HG03520 (cell line): Measurements from ENCODE around the gene SLC38A4.
"Not testable (repeated sequence)": the region's sequence is repeated elsewhere in the genome, so short reads cannot be mapped to it uniquely, and the experiment has no call there.

ENCODE experiments used
- ATAC-seq: cut with Tn5 transposase; IDR thresholded peaks from one replicate; pipeline ENCODE4 v1.9.1; 2021; ENCODE audit warnings: mild to moderate bottlenecking, moderate library complexity; ENCODE audit not compliant: unreplicated experiment

SLC38A4 gene, protein sequence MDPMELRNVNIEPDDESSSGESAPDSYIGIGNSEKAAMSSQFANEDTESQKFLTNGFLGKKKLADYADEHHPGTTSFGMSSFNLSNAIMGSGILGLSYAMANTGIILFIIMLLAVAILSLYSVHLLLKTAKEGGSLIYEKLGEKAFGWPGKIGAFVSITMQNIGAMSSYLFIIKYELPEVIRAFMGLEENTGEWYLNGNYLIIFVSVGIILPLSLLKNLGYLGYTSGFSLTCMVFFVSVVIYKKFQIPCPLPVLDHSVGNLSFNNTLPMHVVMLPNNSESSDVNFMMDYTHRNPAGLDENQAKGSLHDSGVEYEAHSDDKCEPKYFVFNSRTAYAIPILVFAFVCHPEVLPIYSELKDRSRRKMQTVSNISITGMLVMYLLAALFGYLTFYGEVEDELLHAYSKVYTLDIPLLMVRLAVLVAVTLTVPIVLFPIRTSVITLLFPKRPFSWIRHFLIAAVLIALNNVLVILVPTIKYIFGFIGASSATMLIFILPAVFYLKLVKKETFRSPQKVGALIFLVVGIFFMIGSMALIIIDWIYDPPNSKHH

DNA sequence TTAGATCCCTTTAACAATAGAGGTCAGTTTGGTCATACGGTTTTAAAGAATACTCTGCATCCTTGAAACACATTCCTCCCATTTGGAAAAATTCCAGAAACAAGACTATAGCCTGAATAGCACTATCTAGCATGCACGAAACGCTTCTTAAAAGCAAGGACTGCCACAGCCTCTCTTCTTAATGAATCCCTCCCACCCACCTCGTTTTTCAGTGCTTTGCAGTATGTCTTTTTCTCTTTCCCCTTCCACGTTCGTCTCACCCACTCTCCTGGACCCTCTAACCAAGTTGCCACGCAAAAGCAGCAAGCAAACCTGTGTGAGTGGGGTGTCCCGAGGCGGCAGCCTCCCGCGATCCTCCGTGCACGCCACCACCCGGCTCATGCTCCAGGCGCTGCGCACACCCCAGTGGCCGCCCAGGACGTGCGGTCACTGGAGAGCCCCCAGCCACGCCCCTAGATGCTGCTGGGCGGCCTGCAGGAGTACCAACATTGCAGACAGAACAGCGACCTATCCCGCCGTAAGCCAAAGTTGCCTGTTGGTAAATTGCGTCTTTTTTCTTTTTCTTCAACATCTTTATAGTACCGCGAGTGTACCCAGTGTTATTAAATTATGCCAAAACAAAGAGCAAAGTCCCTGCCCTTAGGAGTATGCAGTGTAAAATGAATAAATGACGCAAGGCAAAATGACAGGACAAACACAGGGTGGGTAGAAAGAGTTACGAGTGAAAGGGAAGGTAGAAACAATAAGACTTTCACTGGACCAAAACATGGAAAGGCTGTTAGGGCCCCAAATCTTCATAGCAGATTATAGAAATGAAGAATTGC is at the start of gene SLC38A4:
TSS of gene SLC38A4 (minus strand) at position 407 of the 824 bp plus-strand sequence. CDS start 32,926 bp downstream, outside the sequence.
- no peak for ATAC-seq

DNA sequence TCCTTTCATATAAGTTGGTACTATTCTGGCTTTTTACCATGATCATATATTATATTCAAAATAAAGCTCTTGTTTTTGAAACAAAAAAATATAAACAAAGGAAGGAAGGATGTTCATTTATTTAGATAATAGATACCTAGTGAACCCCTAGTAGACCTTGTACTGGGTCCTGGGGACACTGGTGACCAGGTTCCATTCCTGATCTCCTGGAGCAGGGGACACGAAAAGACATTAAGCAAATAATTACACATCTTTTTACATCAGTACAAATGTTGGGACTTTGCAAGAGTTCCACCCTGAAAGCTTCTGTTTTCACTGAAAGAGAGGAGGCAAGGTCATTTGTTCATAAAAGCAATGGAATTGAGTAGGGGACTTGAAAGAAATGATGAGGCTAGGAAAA is 49.3 kb upstream of the SLC38A4 start:
- no peak for ATAC-seq

DNA sequence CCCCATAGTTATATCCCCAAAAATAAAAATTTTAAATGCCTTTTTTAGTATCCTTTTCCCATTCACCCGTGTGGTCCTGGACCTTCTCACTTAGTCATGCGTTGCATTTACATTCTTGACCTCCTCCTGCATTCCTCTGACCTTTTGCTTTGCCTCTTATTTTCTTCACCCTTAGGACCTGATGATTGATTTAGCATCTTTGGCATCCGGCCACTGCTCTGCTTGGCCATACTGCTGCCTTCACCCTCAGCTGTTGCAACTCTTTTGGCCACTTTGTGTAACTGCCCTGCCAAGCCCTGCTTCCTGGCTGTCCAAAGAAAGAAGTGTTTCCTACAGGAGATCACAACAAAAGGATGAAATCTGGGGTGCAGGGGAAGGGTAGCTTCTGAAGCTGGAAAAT is 48.8 kb upstream of the SLC38A4 start:
- ATAC-seq, result no peak

DNA sequence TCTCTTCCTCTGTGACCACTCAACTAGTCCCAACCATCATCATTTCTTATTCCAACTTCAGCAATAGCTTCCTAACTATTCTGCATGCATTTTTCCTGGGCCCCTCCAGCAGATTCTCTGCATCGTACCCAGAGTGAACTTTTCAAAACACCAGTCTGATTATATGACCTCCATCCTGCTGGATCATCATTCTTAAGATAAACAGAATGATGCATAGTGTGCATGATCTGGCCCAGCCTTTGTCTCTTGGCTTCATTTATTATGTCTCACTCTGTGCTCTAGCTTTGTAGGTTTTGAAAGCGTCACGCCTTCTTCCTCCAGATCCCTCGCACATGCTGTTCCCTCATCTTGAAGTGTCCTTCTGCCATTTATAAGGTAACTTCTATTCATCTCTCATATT is 46.3 kb upstream of the SLC38A4 start:
- ATAC-seq, result no peak

DNA sequence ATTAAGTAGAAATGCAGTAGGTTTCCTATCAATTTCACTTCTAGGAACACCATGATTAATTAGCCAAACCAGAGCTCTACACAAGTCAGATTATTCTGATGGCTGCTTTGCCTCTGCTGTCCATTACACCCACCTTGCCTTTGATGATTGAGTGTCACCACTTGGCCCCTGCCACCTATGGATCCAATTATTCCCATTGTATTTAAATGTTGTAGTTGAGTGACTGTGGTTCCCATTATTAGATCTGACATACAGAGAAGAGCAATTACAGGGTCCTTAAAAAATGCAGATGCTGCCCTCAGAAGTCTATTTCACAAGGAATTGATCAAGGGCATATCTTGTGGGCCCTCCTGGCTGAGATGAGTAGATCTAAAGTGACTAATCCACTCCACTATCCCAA is 39.5 kb upstream of the SLC38A4 start:
- ATAC-seq, result no peak

DNA sequence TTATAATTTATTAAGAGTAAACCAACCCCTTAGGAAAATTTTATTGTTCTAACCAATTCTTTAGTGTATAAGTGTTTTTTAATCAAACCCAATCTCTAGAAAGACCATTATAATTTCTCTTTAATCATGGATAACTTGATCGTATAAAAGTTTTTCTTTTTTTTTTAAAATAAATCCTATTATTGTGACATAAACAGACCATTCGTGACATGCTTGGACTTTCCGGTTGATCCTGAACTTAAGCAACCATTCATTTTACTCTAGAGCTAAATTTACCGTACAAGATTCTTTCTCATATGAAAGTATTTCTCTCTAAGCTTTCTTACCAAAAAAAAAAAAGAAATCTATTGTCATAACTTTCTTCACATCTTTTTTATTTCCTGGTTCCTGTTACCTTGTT is 32.6 kb upstream of the SLC38A4 start:
- ATAC-seq, result no peak

DNA sequence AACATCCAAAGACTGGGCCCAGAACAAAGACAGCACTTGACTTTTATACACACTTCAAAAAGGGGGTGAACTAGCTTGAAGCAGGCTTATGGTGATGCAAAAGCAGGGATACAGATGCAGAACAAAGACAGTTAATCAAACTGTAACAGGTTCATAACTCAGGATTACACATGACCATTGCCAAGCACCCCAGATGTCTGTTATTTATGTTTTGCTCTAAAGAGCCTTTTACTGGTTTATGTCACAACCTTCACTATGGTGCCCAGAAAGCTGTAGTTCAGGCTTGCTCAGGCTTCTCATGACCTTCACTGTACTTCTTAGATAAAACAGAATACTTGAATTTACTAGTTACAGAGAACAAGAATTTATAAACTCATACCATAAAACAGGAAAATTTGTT is 31.7 kb upstream of the SLC38A4 start:
- no peak for ATAC-seq

DNA sequence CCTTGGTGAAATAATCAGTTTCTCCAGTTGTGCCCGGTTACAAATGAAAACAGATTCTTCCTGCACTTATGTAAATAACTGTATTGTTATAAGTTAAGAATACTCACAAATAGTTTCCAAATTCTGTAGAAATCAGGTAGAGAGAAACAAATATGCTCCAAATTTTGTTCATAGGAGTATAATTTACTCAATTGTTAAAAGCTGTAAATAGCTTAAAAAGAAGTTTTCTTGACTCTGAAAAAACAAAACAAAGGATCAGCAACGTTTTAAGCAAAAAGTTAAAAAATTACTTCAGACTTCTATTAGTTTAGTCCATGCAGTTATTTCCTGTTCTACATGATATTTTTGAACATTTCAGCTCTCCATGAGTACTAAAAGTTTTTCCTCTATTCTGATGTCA is 30.0 kb upstream of the SLC38A4 start:
- ATAC-seq, result no peak

DNA sequence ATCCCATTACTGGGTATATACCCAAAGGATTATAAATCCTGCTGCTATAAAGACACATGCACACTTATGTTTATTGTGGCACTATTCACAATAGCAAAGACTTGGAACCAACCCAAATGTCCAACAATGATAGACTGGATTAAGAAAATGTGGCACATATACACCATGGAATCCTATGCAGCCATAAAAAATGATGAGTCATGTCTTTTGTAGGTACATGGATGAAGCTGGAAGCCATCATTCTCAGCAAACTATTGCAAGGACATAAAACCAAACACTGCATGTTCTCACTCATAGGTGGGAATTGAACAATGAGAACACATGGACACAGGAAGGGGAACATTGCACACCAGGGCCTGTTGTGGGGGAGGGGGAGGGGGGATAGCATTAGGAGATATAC is 28.4 kb upstream of the SLC38A4 start:
- not testable (repeated sequence) for ATAC-seq

DNA sequence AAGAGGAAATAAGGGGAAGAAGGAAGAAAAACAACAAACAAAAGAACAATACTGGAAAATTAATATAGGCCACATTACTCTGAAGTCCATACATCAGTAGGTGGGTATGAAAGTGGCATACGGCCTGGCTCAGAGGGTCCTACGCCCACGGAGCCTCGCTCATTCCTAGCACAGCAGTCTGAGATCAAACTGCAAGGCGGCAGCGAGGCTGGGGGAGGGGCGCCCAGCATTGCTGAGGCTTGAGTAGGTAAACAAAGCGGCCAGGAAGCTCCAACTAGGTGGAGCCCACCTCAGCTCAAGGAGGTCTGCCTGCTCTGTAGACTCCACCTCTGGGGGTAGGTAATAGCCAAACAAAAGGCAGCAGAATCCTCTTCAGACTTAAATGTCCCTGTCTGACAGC is 23.0 kb upstream of the SLC38A4 start:
- not testable (repeated sequence) for ATAC-seq

DNA sequence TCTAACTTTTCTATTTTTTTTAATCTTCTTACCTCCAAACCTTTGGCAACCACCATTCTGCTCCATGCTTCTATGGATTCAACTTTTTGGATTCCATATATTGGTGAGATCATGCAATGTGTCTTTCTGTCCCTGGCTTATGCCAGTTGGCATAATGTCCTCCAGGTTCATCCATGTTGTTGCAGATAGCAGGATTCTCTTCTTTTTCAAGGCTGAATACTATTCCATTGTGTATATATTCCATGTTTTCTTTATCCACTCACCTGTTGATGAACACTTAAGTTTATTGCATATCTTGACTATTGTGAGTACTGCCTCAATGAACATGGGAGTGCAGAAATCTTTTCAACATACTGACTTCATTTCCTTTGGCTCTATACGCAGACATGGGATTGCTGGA is 21.2 kb upstream of the SLC38A4 start:
- no peak for ATAC-seq

DNA sequence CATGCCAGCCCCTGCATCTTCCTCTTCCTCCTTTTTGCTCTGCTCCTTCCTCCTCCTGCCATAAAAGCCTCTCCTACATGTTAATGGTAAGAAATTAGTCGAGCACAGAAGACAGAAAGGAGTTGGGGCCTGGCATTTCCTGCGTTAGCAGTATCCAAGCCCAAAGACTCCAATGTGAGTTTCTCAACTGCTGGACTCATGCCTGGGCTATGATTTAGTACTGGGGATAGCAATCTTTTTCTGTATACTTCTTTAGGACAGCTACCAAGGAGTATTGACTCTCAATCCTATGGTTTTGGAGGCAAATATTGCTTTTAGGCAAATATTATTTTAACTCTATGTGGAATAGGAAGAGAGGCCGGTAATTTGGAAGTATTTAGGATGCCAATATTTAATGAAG is 18.0 kb upstream of the SLC38A4 start:
- ATAC-seq, result no peak

DNA sequence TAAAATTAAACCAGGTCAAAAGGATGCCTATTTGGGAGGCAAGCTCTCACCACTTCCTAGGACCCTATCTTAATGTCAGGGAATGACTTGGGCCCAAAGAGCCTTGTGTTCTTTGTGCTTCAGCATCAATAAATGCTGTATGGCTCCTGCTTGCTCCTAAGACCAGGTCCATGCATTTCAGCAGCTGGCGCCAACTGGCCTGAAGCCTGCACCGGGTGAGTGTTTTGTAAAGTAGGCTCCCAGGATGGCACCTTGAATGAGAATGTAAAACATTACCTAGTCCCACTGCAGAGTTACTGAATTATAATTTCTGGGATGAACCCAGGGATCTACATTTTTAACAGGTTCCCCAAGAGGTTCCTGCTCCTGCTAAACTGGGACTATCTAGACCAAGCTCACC is 16.1 kb upstream of the SLC38A4 start:
- ATAC-seq, result no peak

DNA sequence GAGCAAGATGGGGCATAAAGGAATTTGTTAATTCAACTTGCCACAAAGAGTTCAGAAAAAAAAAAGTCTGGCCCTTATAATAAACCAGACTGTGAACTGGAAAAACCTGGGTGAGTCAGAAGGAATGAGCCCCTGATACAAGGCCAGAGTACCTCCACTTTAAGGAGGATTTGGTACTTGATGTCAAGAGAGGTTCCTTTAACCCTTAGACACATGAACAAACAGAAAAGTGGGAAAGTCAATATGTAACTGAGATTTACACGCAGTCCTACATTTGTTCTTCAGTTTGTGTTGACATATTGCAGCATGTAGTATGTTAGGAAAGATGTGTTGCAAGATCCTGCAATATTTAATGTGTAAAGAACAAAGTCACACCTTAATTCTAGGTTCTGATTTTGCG is 14.2 kb upstream of the SLC38A4 start:
- no peak for ATAC-seq

DNA sequence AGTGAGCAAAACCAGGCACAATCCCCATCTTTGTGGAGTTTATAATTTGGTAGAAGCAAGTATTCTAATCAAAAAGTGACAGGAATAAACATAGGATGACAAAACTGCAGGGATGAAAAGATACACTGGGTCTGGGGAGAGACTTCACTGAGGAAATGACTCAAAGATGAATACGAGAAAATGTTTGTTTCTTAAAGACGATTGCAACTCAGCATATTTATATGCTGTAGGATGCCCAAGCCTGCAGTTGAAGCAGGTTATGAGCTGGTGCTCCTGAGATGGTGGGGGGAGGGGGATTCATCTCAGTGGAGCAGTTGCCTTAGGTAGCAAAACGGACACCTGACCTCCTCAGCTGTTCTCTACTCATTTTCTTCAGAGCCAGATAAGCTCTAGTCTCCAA is 13.4 kb upstream of the SLC38A4 start:
- ATAC-seq, result no peak

DNA sequence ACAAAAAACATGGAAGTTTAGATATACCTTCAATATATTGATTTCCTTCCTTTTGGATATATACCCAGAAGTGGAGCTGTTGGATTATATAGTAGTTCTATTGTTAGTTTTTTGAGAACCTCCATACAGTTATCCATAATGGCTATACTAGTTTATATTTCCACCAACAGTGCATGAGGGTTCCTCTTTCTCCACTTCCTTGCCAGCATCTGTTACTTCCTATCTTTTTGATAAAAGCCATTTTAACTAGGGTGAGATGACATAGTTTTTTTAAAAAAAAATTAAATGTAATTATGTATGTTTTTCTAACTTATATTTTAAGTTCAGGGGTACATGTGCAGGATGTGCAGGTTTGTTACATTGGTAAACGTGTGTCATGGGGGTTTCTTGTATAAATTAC is 10.0 kb upstream of the SLC38A4 start:
- ATAC-seq, result no peak

DNA sequence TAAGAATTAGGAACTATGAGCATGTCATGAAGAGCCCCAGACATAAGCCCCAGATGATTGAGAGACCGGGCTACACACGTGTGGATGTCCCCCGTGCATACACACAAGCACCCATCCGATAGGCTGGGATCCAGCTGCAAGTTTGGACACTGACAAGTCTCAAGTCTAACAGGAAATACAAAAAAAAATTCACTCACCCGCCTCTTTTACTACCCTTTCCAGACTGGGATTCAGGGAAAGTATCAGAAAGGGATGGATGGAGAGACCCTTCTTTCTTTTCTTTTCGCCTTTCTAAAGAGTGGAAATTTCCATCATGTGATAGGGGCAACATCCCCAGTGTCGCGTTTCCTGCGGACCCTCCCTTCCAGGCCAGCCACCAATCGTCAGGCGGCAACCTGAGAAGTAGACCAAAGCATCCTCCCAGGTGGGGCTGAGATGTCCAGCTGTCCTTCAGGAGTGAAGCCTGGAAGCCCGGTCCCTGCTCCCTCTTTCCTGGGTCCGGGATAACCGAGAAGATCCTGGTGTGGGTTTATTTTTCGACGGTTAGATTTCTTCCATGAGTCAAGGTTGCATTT is 6.4 kb upstream of the SLC38A4 start:
- ATAC-seq, result no peak

DNA sequence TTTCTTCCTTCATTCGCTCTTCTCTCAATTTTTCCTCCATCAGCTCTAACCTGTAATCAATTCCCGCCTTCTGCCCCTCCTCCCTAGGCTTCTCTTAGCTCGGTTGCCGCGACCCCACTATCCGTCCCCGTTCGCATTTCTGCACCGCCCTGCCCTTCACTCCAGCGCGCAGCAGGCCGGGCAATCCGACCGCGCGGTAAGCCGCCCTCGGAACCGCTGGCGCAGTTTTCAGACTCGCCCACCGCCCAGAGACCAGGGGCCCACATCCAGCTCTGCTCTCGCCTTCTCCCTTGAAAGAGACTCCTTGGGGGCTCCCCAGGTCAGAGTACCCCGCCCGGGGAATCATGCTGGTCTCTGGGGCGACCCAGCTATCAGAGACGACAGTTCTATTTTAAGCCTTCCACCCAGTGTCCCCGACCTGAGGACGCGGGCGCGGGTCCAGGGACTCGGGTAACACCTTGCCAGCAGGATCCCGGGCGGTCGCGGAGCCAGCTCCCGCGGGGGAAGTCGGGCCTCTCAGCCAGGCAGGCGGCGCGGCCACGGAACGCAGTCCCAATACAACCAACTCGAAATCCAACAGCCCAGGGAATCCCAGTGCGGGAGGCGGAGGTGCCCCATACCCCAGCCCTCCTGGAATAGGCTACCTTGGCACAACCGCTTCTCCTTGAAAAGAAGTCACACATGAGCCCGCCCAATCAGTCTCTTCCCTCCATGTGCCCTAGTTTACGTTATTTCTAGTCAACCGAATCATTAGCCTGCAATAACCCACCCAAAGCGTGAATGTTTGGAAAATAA is 5.7 kb upstream of the SLC38A4 start:
- ATAC-seq, result no peak

DNA sequence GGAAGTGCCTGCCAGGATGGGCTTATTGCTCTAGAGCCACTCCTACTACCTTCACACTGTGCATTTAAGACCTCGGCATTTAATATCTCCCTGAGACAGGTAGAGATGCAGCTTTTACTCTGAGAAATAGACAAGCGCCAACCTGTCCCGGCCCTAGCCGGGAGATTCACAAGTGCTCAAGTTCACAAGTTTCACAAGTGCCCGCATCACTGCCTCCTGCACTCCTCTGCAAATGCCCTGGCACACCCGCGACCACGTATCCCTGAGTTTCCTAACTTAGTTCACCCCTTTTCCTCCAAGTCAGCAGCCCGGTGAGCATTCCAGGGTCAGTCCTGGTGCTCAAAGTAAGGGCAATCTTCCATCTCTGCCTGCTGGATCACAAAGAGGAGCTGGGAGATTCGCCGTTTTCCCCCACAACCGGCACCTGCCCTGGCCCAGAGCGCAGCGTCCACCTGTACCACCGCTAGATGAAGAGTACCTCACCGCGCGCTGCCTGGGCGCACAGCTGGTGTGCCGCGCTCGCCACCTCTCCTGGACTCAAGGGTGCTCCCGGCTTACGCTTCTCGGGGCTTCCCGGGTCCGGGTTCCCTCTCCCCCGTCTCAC is 5.0 kb upstream of the SLC38A4 start:
- ATAC-seq, result no peak

DNA sequence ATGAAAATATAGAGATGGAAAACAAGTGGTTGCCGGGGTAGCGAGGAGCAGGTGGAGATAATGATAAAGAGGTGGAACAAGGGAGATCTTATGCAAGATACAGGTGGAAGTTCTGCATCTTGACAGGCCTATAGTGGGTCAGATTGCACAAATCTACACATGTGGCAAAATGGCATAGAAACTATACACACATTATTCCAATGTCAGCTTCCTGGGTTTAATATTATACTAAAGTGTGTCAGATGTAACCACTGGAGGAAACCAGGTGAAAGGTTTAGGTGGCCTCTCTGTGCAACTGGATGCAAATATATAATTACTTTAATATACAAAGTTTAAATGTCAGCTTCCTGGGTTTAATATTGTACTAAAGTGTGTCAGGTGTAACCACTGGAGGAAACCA is 1.1 kb downstream of the SLC38A4 start:
- ATAC-seq, result no peak
